GM18526 (cell line): ENCODE results near the gene SLC35B3.

Experiments used
- POLR2A ChIP-seq: IDR thresholded peaks from 3 replicates; pipeline ENCODE4 v1.6.1; 2011; ENCODE audit not compliant: insufficient read length; ENCODE audit errors: extremely low read depth

Gene SLC35B3

DNA sequence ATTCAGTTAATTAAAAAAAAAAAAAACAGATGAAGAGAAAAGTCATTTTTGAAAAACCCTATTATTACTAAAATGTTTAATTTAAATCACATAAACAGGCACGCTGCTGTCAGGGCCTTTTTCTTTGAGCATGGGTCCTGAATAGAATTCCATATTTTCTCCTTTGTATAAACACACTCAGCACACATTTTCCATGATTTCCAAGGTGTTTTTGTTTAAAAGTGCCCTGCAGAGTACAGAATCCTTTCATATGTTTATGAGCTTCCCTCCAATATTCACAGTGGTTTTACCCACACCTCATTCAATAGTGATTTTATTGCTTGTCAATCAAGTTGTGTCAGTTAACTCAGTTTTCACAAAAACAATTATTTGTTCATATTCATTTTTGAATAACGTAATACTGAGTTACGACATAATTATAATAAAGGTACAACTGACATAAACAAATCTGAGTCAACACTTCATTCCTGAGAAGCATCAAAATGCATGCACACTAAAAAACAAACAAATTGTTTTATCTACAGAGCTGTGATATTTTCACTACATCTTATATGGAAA lies 15.2 kb downstream of the SLC35B3 start:
- TF ChIP-seq POLR2A, result no peak

DNA sequence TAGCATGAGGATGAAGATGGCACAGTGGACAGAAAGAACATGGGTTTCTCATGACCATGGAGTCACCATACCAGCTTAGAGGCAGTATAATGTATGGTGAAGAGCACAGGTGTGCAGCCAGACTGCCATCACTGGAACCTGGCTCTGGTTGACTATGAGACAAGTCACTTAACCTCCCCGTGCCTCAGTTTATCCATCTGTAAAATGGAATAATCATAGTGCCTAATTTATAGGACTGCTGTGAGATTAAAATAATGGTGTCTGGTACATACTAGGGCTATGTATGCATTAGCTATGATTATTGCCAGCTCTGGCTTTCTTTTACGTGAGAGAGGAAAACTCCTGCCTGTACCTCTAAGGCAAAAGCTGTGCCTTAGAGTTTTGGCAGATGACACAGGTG lies 19.4 kb downstream of the SLC35B3 start:
- no peak for TF ChIP-seq POLR2A

DNA sequence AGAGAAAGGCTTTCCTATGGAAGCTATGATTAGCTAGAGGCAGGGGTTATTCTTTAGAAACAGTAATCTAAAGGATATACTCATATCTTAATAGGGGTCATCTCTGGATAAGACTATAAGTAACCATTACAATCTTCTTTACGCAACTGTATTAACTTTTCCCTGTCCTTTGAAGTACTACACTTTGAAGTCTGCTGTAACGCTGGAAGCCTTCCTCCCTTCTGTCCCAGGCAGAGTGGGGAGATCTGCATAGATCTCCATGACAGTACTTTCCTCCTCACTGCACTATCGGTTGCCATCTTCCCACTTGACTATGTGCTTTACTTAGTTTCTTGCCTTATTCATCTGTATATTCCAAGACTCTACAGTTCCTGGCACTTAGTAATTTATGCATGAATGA lies 20.1 kb downstream of the SLC35B3 start:
- TF ChIP-seq POLR2A, result no peak

DNA sequence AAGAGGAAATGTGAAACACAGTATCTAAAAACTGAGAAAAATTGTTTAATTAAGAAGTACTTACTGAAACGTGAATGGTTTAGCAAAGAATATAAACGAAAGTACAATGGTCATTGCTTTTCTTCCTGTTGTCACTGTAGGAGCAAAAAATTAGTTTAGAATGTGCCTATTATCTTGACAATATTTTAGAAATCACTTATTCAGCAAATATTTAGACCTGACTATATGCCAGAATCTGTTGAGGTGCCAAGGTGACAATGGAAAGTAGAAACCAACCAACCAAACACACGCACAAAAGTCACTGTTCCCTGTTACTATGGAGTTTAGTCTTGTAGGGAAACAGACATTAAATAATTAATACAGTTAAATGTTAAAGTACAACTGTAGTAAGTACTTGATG lies 20.5 kb downstream of the SLC35B3 start:
- TF ChIP-seq POLR2A, result no peak

DNA sequence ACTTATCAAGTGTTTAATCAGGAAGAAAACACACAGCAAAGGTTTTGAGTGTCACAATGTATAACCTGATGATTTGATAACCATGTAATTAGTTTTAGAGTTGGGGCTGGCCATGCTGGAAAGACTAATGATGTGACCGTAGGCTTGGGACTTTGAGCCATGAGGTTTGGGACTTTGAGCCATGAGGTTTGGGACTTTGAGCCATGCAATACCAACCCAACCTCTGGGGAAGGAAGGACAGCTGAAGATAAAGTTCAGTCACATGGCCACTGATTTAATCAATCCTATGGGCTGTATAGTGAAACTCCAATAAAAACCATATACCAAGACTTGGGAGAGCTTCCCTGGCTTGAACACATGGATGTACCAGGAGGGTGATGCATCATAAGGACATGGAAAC lies 32.8 kb downstream of the SLC35B3 start:
- TF ChIP-seq POLR2A, result no peak

DNA sequence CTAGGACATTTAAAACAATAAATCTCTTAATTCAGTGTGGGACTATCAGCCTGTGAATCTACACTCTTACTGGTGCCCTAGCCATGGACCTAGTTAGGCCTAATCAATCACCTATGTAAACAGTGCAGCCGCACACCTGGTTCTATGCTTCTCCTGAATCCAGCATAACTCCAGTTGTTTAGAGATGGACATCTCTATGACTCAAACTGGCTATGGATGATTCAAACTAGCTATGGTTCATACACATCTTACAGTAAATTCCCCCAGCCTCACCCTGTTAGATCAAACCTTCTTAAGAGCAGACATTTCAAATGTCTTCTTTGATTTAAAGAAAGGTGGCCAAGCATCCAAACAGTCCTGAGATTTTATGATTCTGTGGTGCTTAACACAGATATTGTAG lies 34.7 kb downstream of the SLC35B3 start:
- no peak for TF ChIP-seq POLR2A

DNA sequence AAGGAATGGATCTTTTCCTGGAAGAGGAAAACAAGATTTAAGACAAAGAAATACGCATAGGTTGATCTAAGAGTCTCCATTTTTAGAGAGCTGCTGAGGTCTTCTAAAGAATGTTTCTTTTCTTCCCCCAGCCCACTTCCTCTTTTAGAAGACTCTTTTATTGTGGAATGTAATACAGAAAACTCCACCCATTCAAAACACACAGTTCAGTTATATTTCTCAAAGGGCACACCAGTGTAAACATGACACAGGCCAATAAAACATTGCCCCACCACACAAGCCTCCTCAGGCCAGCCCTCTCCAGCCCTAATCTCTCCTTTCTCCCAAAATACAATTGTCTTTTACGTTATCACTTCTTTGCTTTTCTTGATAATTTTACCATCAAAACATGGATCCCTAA lies 42.8 kb downstream of the SLC35B3 start:
- TF ChIP-seq POLR2A, result no peak

DNA sequence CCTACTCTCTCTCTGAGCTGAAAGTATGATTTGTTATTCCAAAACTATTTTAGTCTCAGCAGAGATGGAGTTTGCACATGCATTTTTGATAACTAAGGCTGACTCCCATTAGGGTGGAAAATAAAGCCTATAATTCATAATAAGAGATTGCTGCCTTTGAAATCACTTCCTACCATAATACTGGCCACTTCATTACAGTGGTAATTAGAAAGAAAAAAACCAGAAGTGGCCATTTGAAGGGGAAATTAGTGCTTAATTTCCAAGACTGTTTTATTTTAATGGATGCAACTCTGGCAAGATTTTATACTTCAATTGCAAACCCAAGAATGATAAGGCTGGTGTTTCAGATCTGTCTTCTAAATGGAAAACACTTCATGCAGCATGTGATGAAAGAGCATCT lies 43.4 kb downstream of the SLC35B3 start:
- TF ChIP-seq POLR2A, result no peak

DNA sequence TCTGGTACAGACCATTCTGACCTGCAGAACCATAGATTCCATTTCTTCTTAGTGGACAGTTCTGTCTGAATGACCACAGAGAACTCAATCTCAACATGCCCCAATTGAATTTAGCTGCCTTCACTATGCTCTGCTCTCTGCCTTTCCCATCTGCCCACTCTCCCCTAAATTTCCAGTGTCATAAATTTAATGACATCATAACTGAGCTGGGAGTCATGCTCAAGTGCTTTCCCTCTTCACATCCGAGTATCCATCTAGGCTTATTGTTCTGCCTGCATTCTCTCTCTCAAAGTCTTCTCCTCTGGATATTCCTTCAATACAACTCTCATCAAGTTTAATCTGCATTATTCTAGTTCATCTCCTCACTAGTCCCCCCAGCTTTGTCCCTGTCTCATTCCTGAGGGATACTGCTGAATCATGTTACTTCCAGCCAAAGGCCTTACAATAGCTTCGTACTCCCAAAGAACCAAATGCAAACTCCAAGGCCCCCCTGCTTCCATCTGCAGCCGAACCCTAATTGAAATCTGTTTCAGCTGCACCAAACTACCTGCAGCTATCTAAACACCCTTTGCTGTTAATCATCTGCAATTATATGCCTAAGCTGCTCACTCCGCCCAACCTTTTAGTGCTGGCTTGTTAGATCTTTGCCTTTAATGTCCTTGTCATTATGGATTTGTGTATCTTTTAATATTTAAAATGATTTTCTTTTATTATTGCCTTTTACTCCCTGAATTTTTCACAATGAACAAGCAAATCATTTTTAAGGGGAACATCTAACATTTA lies 46.1 kb downstream of the SLC35B3 start:
- TF ChIP-seq POLR2A, result no peak

DNA sequence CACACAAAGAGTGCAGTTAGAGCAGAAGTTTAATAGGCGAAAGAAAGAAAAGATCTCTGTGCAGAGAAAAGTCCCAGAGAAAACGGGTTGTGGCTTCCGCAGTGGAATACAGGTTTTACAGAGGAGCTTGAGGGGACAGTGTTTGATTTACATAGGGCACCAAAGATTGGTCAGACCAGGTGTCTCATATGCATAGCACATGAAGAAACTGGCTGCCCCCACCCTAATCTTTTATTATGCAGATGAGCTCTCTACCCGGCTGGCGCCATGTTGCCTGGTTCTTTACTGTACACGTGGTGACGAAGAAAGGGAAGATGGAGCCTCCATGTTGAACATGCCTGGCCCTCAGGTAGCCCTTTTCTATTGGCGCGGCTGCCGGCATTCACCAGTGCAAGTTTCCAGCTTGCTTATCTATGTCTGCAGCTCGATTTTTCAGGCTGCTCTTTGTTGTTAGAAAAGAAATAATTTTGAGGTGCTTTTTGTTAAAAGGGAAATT lies 47.4 kb downstream of the SLC35B3 start:
- no peak for TF ChIP-seq POLR2A

DNA sequence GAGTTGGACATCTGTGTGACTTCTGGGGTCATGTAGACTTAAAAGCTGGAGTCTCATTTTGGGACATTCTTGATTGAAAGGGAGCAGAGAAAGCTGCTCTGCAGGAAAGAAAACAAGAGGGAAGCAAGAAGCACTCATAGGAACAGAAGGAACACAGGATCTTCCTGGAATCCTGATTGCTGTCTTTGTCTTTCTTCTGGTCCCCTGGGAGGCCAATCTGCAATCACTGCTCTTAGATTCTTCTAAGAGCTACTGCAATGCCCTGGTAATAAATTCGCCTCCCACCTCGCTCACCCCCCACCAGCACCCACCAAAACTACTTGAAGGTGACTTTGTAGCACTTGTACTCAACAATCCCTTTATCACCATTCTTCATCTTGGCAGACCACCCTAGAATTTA lies 51.8 kb downstream of the SLC35B3 start:
- no peak for TF ChIP-seq POLR2A

DNA sequence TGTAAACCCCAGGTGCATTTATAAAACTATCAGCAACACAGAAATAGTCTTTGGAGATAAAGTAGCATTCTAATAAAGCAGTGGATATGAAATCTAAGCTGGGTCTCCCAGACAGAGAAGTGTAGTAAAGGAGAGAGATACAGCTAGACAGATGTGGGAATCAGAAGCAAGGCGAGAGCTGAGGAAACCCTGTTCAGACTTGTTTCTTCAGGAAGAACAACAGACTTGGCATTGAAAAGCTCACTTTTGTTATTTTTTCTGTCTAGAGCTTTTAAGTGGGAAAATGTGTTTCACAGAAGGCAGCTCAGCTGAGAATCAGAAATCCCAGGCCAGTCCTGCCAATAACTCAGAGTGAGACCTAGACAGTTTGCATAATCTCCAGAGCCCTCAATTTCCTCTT lies 52.9 kb downstream of the SLC35B3 start:
- no peak for TF ChIP-seq POLR2A

DNA sequence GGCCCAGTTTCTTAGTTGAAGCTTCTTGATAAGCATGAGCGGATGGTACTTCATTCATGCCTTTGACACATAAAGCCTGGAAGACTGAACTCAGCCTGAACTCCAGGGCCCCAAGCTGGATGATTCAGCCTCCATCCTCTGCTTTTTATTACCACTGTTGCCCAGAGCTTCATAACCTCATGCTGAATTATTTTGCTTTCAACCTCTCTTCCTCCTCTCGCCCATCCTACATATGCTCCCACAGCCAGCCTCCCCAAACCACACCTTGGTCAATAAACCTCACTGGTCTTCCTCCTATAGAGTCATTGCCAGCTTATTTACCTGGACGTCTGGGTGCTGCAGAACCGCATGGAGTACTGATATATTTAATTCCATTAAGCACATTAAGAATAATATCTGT lies 59.4 kb downstream of the SLC35B3 start:
- no peak for TF ChIP-seq POLR2A
